Middle frontal gyrus (tissue), 1 donor: ENCODE measurements around the gene PNMA6A.
"Not testable (repeated sequence)": the region's sequence is repeated elsewhere in the genome, so short reads cannot be mapped to it uniquely, and the experiment has no call there.

ENCODE experiments used
- DNase-seq: peaks from one replicate; pipeline ENCODE4 v3.0.0-alpha.2; 2015; ENCODE audit warnings: low spot score; ENCODE audit errors: extremely low spot score

Gene PNMA6A

DNA sequence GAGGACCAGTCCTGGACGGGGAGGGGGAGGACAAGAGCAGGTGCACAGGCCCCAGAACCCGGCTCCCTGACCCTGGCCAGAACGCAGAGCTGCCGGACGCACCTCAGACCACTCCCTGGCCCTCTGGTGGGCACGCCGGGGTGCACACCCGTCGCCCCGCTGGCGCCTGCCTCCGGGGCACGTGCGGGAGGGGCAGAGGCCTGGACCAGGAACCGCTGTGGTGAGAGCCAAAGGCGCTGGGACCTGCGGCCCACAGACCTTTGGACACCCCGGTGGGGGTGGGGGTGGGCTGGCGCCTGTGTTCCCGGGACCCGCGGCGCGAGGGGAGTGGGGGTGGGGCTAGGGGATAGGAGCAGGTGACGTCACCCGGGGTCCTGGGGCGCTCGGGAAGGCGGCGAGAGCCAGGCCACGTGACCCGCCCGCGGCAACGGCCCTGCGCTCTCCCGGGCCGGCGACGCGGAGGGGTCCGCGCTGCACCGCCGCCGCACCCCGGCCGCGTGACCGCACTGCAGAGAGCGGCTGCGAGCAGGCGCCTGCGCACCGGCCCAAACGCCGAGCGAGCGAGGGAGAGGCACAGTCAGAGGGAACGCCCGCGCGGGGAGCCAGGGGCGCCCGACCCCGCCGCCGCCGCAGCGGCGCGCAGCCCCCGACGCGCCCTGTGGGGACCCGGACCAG is at the start of gene PNMA6A:
Gene PNMA6A, plus strand, starts transcription at position 546 of the 675 bp plus-strand sequence. CDS start 609 bp downstream, outside the sequence.
- DNase-seq: not testable (repeated sequence)

DNA sequence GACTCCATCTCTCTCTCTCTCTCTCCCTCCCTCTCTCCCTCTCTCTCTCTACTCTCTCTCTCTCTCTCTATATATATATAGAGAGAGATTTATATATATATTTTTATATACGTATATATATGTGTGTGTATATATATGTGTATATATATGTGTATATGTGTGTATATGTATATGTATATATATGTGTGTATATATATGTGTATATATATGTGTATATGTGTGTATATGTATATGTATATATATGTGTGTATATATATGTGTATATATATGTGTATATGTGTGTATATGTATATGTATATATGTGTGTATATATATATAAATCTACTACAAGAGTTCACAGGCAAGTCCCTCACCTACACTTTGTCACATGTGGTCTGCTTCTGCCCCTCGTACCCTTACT is 45.8 kb upstream of the PNMA6A start:
- DNase-seq: not testable (repeated sequence)

DNA sequence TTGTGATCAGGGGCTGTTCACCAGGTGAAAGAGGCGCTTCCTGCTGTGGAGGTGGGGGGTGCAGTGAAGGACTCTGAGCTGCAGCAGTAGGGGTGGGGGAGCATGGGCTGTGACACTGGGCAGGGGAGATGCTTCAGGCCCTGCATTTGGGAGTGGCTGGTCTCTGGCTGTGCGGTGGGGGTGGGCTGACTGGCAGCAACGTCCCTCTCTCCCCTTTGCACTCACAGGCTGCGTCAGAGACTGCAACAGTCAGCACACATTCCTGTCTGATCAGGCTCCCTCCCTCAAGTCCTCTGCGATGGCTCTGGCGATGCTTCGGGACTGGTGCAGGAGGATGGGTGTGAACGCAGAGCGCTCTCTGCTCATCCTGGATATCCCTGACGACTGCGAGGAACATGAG is 43.8 kb upstream of the PNMA6A start:
- DNase-seq: not testable (repeated sequence)

DNA sequence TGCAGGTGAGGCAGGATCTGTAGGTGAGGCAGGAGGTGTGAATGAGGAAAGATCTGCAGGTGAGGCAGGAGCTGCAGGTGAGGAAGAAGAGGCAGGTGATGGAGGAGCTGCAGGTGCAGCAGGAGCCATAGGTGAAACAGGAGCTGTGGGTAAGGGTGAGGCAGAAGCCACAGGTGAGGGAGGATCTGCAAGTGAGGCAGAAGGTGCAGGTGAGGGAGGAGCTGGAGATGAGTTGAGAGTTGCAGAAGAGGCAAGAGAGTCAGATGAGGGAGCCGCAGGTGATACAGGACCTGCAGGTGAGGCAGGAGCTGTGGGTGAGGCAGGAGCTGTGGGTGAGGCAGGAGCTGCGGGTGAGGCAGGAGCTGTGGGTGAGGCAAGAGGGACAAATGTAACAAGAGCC is 43.1 kb upstream of the PNMA6A start:
- DNase-seq: no peak

DNA sequence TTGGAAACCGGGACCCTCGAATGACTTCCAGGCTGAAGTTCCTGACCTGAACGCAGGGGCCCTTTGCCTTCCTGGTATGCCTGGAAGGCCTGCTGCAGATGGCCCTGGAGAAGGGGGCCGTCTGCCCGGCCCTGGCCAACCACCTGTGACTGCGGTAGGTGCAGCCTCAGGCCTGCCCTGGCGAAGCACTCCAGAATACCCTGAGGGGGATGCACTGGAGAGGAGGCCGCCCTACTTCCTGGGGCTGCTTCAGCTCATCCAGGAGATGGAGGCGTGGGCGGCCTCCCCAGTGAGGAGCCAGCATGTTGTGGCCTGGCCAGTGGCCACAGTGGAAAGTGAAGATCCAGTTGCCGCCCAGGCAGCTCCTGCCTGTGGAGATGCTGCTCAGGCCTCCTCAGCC is 42.4 kb upstream of the PNMA6A start:
- DNase-seq: no peak

DNA sequence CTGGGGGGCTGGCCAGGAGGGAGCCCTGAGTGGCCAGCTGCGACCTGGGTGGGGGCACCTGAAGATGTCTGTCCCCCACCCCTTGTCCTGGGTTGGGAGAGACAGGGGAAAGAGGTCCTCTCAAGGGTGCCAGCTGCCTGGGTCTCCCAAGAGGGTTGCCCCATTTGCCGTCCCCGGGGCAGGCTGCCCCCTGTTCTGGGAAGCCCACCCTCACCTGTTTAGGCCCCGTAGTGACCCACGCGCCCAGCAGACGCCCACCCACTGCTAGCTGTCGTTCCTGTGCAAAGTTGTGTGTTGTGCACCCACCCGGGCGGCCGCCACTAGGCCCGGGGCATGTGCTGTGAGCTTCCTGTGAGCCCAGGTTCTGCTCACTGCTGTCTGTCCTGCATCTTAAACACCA is 41.5 kb upstream of the PNMA6A start:
- no peak for DNase-seq

DNA sequence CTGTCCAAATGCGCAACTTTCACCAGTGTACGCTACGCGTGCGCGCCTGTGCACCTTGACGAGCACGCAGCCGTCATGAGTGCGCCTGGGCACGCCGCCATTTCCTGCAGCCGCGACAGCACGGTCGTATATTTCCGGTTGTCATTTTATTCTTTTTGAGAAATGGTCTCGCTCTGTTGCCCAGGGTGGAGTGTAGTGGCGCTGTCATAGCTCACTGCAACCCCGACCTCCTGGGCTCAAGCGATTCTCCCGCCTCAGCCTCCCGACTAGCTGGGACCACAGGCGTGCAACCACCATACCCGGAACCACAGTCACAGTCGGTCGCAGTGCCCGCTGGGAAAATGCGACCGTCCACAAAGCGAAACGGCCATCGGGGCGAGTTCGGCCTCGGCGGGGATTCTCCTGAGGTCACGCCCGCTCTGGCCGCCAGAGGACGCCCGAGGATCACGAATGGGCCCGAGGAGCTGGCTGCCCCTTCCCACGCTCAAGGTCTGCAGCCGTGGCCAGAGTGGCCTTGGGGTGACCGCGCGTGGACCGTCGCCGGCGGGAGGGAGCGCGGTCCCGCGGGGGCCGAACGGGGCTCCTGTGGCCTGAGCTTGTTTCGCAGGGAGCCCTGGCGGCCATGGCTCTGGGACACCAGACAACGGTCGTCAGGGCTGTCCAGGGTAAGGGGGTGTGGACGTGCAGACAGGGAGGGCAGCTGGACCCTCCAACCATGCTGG is 39.7 kb upstream of the PNMA6A start:
- peak; percentile 6 for DNase-seq

DNA sequence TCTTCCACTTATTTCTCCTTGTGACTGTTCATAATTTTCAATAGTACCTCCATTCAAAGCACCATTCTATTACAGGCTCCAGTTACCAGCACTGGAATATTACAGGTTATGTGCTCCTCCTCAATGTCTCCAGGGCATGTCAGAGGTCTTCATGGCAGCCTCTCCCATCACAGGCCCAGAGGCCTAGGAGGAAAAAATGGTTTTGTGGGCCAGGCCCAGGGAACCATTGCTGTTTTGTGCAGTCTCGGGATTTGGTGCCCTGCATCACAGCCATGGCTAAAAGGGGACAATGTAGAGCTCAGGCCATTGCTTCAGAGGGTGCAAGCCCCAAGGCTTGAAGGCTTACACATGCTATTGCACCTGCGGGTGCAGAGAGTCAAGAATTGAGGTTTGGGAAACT is 23.2 kb upstream of the PNMA6A start:
- no peak for DNase-seq

DNA sequence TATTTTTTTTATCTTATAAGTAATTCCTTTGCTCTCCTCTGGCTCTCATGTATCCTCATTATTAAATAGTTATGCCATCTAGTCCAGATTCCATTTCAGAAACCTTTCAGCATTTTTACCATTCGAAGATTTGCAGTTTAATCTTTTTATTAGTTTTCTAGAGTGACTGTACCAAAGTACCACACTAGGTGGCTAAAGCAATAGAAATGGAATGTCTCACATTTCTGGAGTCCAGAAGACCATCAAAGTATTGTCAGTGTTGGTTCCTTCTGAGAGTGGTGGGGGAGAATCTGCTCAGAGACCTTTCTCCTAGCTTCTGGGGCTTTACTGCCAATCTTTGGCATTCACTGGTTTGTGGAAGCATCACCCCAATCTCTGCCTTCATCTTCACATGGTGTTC is 19.7 kb upstream of the PNMA6A start:
- no peak for DNase-seq

DNA sequence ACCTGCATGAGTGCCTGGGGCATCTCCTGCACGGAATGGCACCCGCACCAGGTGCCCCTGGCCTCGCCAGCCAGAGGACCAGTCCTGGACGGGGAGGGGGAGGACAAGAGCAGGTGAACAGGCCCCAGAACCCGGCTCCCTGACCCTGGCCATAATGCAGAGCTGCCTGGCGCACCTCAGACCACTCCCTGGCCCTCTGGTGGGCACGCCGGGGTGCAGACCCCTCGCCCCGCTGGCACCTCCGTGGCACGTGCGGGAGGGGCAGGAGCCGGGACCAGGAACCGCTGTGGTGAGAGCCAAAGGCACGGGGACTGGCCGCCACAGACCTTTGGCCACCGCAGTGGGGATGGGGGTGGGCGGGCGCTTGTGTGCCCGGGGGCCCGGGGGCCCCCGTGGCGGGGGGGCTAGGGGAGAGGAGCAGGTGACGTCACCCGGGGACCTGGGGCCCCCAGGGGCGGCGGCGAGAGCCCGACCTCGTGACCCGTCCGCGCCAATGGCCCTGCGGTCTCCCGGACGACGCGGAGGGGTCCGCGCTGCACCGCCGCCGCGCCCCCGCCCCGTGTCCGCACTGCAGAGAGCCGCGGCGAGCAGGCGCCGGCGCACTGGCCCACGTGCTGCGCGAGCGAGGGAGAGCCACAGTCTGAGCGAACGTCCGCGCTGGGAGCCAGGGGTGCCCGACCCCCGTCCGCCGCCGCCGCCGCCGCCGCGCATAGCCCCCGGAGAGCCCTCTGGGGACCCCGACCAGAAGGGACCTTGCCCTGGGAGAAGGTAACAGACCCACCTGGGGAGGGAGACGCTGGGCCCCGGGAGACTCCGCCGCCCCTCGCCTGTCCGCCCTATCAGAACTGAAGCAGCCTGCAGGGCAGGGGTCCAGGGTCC is 16.1 kb upstream of the PNMA6A start, which contains the start of gene PNMA3:
Gene PNMA3, plus strand, starts transcription at position 600 of the 879 bp plus-strand sequence. CDS start 586 bp downstream, outside the sequence.
- DNase-seq: no peak

DNA sequence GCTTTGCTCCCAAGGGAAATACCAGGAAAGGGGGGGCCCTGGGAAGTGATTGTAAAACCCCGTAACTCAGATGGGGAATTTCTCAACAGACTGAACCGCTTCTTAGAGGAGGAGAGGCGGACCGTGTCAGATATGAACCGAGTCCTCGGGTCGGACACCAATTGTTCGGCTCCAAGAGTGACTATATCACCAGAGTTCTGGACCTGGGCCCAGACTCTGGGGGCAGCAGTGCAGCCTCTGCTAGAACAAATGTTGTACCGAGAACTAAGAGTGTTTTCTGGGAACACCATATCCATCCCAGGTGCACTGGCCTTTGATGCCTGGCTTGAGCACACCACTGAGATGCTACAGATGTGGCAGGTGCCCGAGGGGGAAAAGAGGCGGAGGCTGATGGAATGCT is 15.0 kb upstream of the PNMA6A start:
- no peak for DNase-seq

DNA sequence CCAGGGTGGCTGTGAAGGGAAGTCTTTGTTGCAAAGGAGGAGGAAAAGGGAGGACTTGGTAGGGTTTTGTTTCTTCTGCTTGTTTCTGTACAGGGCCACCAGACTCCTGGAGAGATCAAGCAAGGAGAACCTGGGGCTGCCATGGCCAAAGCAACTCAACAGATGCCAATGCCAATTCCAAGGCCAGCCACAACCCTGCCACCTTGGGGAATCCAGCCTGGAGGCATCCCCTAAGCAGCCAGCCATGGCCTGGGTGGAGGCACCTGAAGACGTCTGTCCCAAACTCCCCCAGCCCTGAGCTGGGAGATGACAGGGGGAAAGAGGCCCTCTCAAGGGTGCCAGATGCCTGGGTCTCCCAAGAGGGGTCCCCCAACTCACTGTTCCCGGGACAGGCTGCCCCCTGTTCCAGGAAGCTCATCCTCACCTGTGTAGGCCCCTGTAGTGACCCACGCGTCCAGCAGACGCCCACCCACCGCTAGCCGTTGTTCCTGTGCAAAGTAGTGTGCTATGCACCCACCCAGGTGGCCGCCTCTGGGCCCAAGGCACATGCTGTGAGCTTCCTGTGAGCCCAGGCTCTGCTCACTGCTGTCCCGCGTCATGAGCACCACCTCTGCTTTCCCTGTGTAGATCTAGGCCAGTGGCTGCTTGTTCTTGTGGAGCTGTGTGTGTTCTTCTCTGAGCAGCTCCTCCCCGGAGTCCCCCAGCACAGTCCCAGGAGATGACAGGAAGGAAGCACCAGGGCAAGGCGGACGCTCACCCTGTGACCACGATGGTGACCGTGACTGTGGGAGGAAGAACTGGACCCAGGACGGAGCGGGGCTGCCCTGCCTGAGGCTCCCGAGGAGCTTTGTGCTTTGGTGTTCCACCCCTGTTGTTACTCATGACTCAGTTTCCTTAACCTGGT is 12.8 kb upstream of the PNMA6A start:
- DNase-seq: no peak

DNA sequence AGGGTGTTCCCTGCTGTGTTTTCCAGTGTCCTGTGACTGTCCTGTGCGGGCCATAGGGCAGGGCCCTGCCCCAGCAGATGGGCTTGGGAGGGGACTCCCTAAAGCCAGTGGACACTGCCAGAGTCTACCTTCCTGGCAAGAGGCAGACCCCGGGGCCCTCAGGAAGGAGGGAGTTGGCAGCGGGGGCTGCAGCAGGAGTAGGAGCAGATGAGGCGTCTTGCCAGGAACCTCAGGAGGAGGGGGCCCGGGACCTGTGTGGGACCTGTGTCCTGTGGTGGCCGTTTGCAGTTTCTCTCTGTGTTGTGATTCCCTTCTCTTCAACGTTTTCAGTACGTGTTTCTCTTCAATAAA is 12.2 kb upstream of the PNMA6A start:
- DNase-seq: no peak

DNA sequence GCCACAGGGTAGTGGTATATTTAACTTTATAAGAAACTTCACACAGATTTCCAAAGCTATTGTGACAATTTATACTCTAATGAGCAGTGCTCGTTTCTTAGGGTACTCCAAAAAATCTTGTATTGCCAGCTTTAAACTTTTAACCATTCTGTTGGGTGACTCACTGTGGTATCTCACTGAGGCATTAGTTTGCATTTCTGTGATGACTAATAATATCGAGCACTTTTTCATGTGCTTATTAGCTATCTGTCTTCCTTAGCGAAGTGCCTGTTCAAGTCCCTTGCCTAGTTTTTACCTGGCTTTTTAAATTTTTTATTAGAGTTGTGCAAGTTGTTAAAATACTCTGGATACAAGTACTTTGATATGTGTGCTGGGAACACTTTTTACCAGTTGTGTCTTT is 10.5 kb upstream of the PNMA6A start:
- no peak for DNase-seq

DNA sequence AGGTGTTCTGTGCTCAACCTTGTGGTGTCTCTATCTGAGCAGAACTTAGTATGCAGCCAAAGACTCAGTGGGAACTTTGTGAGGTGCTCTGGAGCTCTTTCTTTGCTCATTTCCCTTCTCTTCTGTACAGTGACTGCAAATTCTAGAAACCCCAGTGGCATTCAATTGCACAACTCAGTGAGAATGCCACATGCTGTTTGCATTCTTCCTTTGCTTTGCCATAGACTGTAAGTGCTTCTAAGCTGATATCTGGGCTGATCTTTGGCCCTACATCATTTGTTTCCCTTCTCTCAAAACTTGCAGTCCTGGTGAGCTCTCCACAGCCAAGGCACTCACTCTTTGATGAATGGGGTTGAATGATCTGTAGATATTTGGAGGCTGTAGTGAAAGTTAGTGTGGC is 8.9 kb upstream of the PNMA6A start:
- no peak for DNase-seq

DNA sequence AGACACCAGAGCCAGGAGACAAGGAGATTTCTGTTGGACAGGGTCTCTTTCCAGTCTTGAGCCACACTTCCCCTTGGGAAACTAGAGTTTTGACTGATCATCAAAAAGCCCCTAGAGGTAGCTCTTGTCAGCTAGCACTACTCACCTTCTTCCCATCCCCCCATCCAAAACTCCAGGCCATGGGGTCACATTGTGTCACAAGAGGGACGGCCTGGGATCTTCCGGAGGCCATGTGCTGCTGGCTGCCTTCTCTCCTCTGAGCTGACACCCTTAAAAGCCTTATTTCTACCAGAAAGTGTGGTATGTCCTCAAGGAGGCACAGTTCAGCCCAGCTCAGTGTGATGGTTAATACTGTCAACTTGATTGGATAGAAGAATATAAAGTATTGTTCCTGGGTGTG is 8.2 kb upstream of the PNMA6A start:
- no peak for DNase-seq

DNA sequence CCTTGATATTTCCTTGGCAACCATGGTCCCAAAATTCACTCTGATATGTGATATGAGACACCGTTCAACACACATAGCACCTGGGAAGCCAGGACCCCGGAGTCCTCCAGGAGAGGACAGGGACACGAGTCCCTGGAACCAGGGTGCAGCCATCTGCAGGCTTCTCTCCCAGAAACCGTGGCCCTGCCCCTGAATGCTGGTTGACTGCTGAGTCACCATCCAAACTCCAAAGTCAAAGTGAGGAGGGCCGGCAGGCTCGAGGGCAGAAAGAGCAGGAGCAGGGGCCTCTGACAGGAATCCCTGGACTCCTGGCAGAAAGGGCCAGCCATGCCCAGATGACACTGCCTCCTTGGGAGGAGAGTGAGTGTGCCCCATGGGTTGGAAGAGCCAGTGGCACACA is 6.9 kb upstream of the PNMA6A start:
- no peak for DNase-seq

DNA sequence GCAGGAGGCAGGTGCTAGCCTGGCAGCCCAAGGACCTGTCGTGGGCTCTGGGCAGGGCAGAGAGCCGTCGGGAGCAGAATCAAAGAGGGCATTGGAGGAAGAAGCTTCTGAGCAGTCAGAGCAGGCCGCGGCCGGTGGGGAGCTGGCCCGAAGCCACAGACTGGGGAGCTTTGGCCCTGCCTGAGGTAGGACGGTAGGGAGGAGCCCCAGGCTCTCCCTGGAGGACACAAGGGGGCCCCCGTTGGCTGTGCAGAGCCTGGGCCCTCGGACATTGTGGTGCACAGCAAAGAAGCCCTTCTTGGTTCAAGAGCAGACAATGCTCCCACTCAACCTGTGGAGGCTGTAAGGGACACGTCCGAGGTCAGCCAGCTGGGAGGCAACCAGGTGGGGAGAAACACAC is 5.9 kb upstream of the PNMA6A start:
- DNase-seq: not testable (repeated sequence)

DNA sequence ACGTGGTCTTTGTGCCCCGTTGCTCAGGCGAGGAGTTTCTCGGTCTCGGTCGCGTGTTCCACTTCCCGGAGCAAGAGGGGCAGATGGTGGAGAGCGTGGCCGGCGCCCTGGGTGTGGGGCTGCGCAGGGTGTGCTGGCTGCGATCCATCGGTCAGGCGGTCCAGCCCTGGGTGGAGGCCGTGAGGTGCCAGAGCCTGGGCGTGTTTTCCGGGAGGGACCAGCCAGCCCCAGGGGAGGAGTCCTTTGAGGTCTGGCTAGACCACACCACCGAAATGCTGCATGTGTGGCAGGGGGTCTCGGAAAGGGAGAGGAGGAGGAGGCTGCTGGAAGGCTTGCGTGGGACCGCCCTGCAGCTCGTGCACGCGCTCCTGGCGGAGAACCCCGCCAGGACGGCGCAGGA is 1.1 kb downstream of the PNMA6A start:
- not testable (repeated sequence) for DNase-seq

DNA sequence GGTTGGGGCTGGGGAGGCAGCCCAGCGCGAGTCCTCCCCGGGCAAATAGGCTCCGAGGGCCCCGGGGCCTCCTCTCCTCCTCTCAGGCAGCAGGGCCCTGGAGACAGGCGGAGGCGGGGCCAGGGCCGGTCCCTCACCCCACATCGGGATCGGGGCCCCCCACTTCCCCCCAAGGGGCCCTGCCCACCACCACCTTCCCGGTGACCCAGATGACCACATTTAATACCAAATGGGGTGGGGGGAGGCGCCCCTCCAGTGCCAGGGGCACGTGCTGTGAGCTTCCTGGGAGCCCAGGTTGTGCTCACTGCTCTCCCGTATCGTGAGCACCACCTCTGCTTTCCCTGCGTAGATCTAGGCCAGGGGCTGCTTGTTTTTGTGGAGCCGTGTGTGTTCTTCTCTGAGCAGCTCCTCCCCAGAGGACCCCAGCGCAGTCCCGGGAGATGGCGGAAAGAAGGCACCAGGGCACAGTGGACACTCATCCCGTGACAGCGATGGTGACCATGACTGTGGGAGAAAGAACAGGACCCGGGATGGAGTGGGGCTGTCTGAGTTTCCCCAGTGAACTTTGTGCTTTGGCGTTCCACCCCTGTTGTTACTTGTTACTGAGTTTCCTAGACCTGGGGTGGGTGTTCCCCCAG is 2.1 kb downstream of the PNMA6A start:
- DNase-seq: no peak

DNA sequence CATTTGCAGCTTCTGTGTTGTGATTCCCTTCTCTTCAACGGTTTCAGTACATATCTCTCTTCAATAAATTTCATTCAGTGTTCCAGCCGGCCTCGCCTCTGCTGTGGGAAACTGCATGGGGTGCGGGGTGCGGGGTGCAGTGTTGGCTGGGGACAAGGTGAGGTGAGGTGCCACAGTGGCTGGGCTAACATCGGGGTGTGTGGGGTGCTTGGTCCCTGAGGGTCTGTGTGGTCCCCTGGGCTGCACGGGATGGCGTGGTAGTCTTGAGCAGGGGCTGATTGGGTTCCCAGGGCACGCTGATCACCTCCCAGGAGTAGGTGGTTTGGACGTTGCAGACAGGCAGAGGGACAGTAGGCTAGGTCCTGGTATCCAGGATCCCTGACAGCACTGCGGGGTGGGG is 2.7 kb downstream of the PNMA6A start:
- DNase-seq: no peak
